PC-3 (cell line): Measurements from ENCODE around the gene PLCL2. TPM values are rescaled to one million over a fixed set of nuclear protein-coding genes. Genes with fewer than 3 reads are reported as not detected.

Experiments
- ATAC-seq: fragments of 200-7000 bp; cut with Tn5 transposase; 2 replicates; pipeline ENCODE4 v1.9.1; 2020; ENCODE audit warnings: mild to moderate bottlenecking, moderate library complexity
- BruUV-seq: library from RNA; stranded (reverse); fragments of 400-500 nt; replicated peaks from 2 replicates; lab custom pipeline; 2021; lab: Mats Ljungman, UMichigan
- CTCF ChIA-PET: fragments of 300-600 bp; sonication (Branson Sonifier 250); formaldehyde crosslinking; loops from one replicate; lab custom pipeline; 2022; ENCODE audit warnings: antibody characterized with exemption; lab: Charles Lee
- POLR2A ChIA-PET: fragments of 300-600 bp; sonication (Branson Sonifier 250); formaldehyde crosslinking; loops from one replicate; lab custom pipeline; 2022; ENCODE audit warnings: antibody characterized with exemption; ENCODE audit not compliant: unreplicated experiment; lab: Charles Lee
- DNase-seq: peaks from one replicate; pipeline ENCODE4 v3.0.0-alpha.2; 2015
- H2AFZ ChIP-seq: fragments of 300-600 bp; sonication (generic); 2 replicates; pipeline ENCODE4 v1.6.0; 2016; ENCODE audit warnings: antibody characterized with exemption, low read length
- H3F3A ChIP-seq: fragments of 300-600 bp; sonication (generic); one replicate; pipeline ENCODE4 v1.6.0; 2017; ENCODE audit warnings: antibody characterized with exemption, low read length, control low read depth, mild to moderate bottlenecking; ENCODE audit not compliant: unreplicated experiment
- H3K27ac ChIP-seq: fragments of 300-600 bp; sonication (generic); 2 replicates; pipeline ENCODE4 v1.5.1; 2016; ENCODE audit warnings: mild to moderate bottlenecking, low read length
- H3K27me3 ChIP-seq: fragments of 300-600 bp; sonication (generic); 2 replicates; pipeline ENCODE4 v1.6.1; 2016; ENCODE audit warnings: low read length, mixed read lengths
- H3K36me3 ChIP-seq: fragments of 300-600 bp; sonication (generic); 2 replicates; pipeline ENCODE4 v1.6.1; 2016; ENCODE audit warnings: low read depth, mixed run types, low read length, mixed read lengths
- H3K4me1 ChIP-seq: fragments of 300-600 bp; sonication (generic); 2 replicates; pipeline ENCODE4 v1.5.1; 2016; ENCODE audit warnings: low read length; ENCODE audit not compliant: insufficient read depth
- H3K4me2 ChIP-seq: fragments of 300-600 bp; sonication (generic); 2 replicates; pipeline ENCODE4 v1.6.0; 2016; ENCODE audit warnings: low read length
- H3K4me3 ChIP-seq: fragments of 300-600 bp; sonication (generic); 2 replicates; pipeline ENCODE4 v1.5.1; 2016; ENCODE audit warnings: mild to moderate bottlenecking, low read length, mixed read lengths
- H3K79me2 ChIP-seq: fragments of 300-600 bp; sonication (generic); 2 replicates; pipeline ENCODE4 v1.6.1; 2017; ENCODE audit warnings: low read length, mixed read lengths
- H3K9ac ChIP-seq: fragments of 300-600 bp; sonication (generic); 2 replicates; pipeline ENCODE4 v1.6.0; 2016; ENCODE audit warnings: mild to moderate bottlenecking, low read length
- H3K9me2 ChIP-seq: fragments of 300-600 bp; sonication (generic); replicated peaks from 2 replicates; pipeline ENCODE4 v1.6.1; 2016; ENCODE audit warnings: mixed run types, low read length, mixed read lengths
- H3K9me3 ChIP-seq: fragments of 300-600 bp; sonication (generic); 2 replicates; pipeline ENCODE4 v1.6.1; 2016; ENCODE audit warnings: low read length, mixed read lengths
- H4K20me1 ChIP-seq: fragments of 300-600 bp; sonication (generic); 2 replicates; pipeline ENCODE4 v1.6.1; 2016; ENCODE audit warnings: low read length, mixed read lengths
- CTCF ChIP-seq: fragments of 300-600 bp; sonication (generic); conservative IDR thresholded peaks from 2 replicates; pipeline ENCODE4 v1.5.1; 2017; ENCODE audit warnings: antibody characterized with exemption, low read depth, mild to moderate bottlenecking, low read length
- EZH2 ChIP-seq: fragments of 300-600 bp; sonication (generic); IDR thresholded peaks from one replicate; pipeline ENCODE4 v1.6.1; 2017; ENCODE audit warnings: antibody characterized with exemption, mild to moderate bottlenecking, low read length; ENCODE audit not compliant: unreplicated experiment
- EZH2phosphoT487 ChIP-seq: fragments of 300-600 bp; sonication (generic); IDR thresholded peaks from 2 replicates; pipeline ENCODE4 v1.6.1; 2018; ENCODE audit warnings: mild to moderate bottlenecking, antibody characterized with exemption, low read length, borderline replicate concordance
- intact Hi-C: fragments of 100-400 bp; cut with micrococcal nuclease; formaldehyde crosslinking; loops from 2 replicates; pipeline ENCODE4 v1.9.0; 2023
- total RNA-seq: library from RNA; depleted of rRNA; stranded (reverse); fragments of >200 nt; gene quantifications from 2 replicates; pipeline ENCODE4 v1.2.3, GENCODE V29; 2014

The PLCL2 gene
- total RNA-seq, 1 experiment from 2014 or later: 9.8 TPM

DNA sequence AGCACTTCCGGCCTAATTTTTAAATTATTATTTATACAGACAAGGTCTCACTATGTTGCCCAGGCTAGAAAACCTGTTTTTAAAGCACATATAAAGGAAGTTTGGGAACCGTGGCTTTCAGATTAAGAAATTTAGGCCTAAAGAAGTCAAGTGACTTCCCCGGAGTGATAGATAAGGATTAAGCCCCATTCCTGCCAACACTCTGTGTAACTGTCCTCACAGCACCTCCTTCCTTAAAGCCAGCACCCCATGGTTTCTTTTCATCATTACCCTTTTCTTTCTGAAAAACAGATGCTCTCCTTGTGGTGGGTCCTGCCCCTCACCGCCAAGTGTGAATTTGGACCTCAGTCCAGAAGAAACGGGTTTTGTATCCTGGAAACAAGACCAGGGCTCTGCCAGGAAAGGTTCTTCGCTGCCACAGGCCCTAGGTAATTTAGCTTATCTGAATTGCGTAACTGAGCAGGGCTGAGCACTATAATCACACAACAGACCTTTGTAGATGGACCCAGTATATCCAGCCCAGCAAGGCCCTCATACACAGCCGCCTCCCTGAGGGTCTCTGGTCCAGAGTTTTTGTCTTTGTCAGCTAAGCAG lies 231.3 kb downstream of the PLCL2 start:
- Histone ChIP-seq H3K9me3 (no peaks in the 10 kb centered on the region), H3K36me3 (no peaks in the 10 kb centered on the region), H3K9ac (no peak overlapping the region), H3K9me2 (no peaks in the 10 kb centered on the region), H3K4me2 (no peak overlapping the region), H3K4me3 (no peak overlapping the region), H2AFZ (no peak overlapping the region), H3K4me1 (peaks cover 9% of the 10 kb centered on the region), H3K27me3 (no peaks in the 10 kb centered on the region), H3K27ac (no peak overlapping the region), H4K20me1 (no peaks in the 10 kb centered on the region), H3K79me2 (no peaks in the 10 kb centered on the region), H3F3A (no peaks in the 10 kb centered on the region)
- ATAC-seq: no peak
- POLR2A ChIA-PET: no interaction called here
- TF ChIP-seq CTCF: no peak
- TF ChIP-seq EZH2phosphoT487: no peak
- TF ChIP-seq EZH2: no peak
- BruUV-seq: no TSS peak
- CTCF ChIA-PET: no interaction called here
- intact Hi-C loops: no loop called here
- DNase-seq: no peak

- intact Hi-C loops: no loop called here
- no peak for DNase-seq
Observed at GRCh38 chr3:17118771-17119170, 234.0 kb downstream of the PLCL2 start.

More at GRCh38 chr3:17118771-17119170, 234.0 kb downstream of the PLCL2 start:
- Histone ChIP-seq H3F3A (no peaks in the 10 kb centered on the region), H3K9me2 (no peaks in the 10 kb centered on the region), H3K9me3 (no peaks in the 10 kb centered on the region), H3K79me2 (no peaks in the 10 kb centered on the region), H3K4me1 (no peaks in the 10 kb centered on the region), H3K4me2 (no peak overlapping the region), H3K27me3 (no peaks in the 10 kb centered on the region), H3K9ac (no peak overlapping the region), H3K36me3 (no peaks in the 10 kb centered on the region), H4K20me1 (no peaks in the 10 kb centered on the region), H3K27ac (no peak overlapping the region), H2AFZ (no peak overlapping the region), H3K4me3 (no peak overlapping the region)
- CTCF ChIA-PET: no interaction called here
- TF ChIP-seq EZH2: no peak
- no peak for TF ChIP-seq EZH2phosphoT487
- no peak for TF ChIP-seq CTCF
- BruUV-seq: no TSS peak
- ATAC-seq: no peak
- POLR2A ChIA-PET: no interaction called here
